K562 (cell line): Measurements from ENCODE around the gene IPO5. TPM values are rescaled to one million over a fixed set of nuclear protein-coding genes. Genes with fewer than 3 reads are reported as not detected.

Experiments used
- CREM ChIP-seq: IDR thresholded peaks from 2 replicates; pipeline ENCODE4 v1.6.1; 2014; ENCODE audit warnings: antibody characterized with exemption, low read depth
- GTF2A2 ChIP-seq: IDR thresholded peaks from 2 replicates; pipeline ENCODE4 v1.6.1; 2016; ENCODE audit warnings: mild to moderate bottlenecking, missing genetic modification characterization, missing compliant biosample characterization
- HNRNPLL ChIP-seq: fragments of 200-400 bp; formaldehyde crosslinking; IDR thresholded peaks from 2 replicates; pipeline ENCODE4 v1.6.1; 2017; ENCODE audit warnings: low read length, low read depth, mild to moderate bottlenecking; ENCODE audit not compliant: poor library complexity, severe bottlenecking
- PHF8 ChIP-seq: fragments of 200-600 bp; sonication (generic); IDR thresholded peaks from 2 replicates; pipeline ENCODE4 v1.6.1; 2012; ENCODE audit warnings: mixed run types, mild to moderate bottlenecking, inconsistent platforms, low read length, moderate library complexity, borderline replicate concordance
- POLR2AphosphoS5 ChIP-seq: IDR thresholded peaks from 2 replicates; pipeline ENCODE4 v1.6.1; 2011; ENCODE audit warnings: mild to moderate bottlenecking, low read depth, low read length, moderate library complexity; ENCODE audit not compliant: control insufficient read depth, insufficient read depth
- ZBTB7A ChIP-seq: IDR thresholded peaks from 2 replicates; pipeline ENCODE4 v1.6.1; 2011; ENCODE audit warnings: low read depth, mild to moderate bottlenecking, low read length, moderate library complexity, borderline replicate concordance; ENCODE audit not compliant: control insufficient read depth
- ZNF696 ChIP-seq: fragments of 250-450 bp; sonication (Bioruptor Pico); conservative IDR thresholded peaks from 2 replicates; pipeline ENCODE4 v1.4.0; 2020; ENCODE audit warnings: mild to moderate bottlenecking, moderate library complexity
- polyA plus RNA-seq, 8 experiments: library from polyadenylated mRNA; depleted of rRNA in 4 of 8; stranded (reverse) in 5 of 8; unstranded in 3 of 8; fragments of >200 nt; fragmentation: Nextera tagmentation in 2 of 8; fragmentation: Illumina TruSeq in 1 of 8; extraction: Ambion mirVana in 2 of 8; extraction: Trizol in 1 of 8; gene quantifications; 2 replicates each; pipeline versions ENCODE4 v1.2.1 to v1.2.3, GENCODE V29; 2011 to 2014; ENCODE audit warnings: inconsistent platforms in 1 of 8, missing spikeins in 1 of 8
- total RNA-seq, 7 experiments: library from RNA; depleted of rRNA in 6 of 7; stranded (reverse); fragments of >200 nt in 6 of 7; fragmentation: Illumina TruSeq in 2 of 7; extraction: Trizol in 2 of 7; gene quantifications; 2 replicates each; pipeline versions ENCODE4 v1.2.1 to v1.2.3, GENCODE V29; 2011 to 2021; ENCODE audit warnings: low replicate concordance in 1 of 7
- TF ChIP-seq, protein P1 (sequence below): sonication (generic); formaldehyde crosslinking; IDR thresholded peaks from 2 replicates; pipeline ENCODE4 v1.8.0; 2023; ENCODE audit warnings: mild to moderate bottlenecking, missing genetic modification reagents
- TF ChIP-seq, protein P2 (sequence below), 2 experiments: fragments of 450-650 bp in 1 of 2; sonication (generic) in 1 of 2; formaldehyde crosslinking in 1 of 2; IDR thresholded peaks in 1 of 2; conservative IDR thresholded peaks in 1 of 2; 2 replicates each; pipeline versions ENCODE4 v1.6.1 to v1.8.1; 2016 to 2023; ENCODE audit warnings: mild to moderate bottlenecking in 2 of 2, moderate library complexity in 2 of 2, inconsistent platforms in 1 of 2, missing genetic modification reagents in 1 of 2

Gene IPO5
- total and polyA plus RNA-seq, 9 of the 15 experiments (the other 6 are each of a cell fraction or from before 2014, with no cell fraction given): 45.8 to 206 (median 134) TPM

- TF ChIP-seq, protein P1, sequence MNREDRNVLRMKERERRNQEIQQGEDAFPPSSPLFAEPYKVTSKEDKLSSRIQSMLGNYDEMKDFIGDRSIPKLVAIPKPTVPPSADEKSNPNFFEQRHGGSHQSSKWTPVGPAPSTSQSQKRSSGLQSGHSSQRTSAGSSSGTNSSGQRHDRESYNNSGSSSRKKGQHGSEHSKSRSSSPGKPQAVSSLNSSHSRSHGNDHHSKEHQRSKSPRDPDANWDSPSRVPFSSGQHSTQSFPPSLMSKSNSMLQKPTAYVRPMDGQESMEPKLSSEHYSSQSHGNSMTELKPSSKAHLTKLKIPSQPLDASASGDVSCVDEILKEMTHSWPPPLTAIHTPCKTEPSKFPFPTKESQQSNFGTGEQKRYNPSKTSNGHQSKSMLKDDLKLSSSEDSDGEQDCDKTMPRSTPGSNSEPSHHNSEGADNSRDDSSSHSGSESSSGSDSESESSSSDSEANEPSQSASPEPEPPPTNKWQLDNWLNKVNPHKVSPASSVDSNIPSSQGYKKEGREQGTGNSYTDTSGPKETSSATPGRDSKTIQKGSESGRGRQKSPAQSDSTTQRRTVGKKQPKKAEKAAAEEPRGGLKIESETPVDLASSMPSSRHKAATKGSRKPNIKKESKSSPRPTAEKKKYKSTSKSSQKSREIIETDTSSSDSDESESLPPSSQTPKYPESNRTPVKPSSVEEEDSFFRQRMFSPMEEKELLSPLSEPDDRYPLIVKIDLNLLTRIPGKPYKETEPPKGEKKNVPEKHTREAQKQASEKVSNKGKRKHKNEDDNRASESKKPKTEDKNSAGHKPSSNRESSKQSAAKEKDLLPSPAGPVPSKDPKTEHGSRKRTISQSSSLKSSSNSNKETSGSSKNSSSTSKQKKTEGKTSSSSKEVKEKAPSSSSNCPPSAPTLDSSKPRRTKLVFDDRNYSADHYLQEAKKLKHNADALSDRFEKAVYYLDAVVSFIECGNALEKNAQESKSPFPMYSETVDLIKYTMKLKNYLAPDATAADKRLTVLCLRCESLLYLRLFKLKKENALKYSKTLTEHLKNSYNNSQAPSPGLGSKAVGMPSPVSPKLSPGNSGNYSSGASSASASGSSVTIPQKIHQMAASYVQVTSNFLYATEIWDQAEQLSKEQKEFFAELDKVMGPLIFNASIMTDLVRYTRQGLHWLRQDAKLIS (CRISPR knock-in tag): peak; percentile 72; the same call in 1 of the 2 replicates
- peak; percentile 80 for TF ChIP-seq HNRNPLL
- TF ChIP-seq POLR2AphosphoS5: peak; percentile 48; the same call in 1 of the 2 replicates
- TF ChIP-seq PHF8: peak; percentile 78; the same call in 1 of the 2 replicates
- TF ChIP-seq, protein P2, sequence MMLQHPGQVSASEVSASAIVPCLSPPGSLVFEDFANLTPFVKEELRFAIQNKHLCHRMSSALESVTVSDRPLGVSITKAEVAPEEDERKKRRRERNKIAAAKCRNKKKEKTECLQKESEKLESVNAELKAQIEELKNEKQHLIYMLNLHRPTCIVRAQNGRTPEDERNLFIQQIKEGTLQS (IDR thresholded peaks at IDR 0.05): peak; percentile 66
- TF ChIP-seq, protein P2 (CRISPR knock-in tag; conservative IDR thresholded peaks at IDR 0.05): no peak
- TF ChIP-seq ZNF696 (CRISPR knock-in tag): no peak
- TF ChIP-seq GTF2A2: no peak
- TF ChIP-seq CREM: peak; percentile 72
- TF ChIP-seq ZBTB7A: peak; percentile 97
These were observed 22.6 kb downstream of the IPO5 start (continued) for GRCh38 chr13:97975848-97976609.
